HS-5 (cell line): ENCODE results near the gene GABRB2.

Experiments
- DNase-seq: peaks from one replicate; pipeline ENCODE4 v3.0.0-alpha.2; 2012; ENCODE audit warnings: low read depth

The GABRB2 gene

DNA sequence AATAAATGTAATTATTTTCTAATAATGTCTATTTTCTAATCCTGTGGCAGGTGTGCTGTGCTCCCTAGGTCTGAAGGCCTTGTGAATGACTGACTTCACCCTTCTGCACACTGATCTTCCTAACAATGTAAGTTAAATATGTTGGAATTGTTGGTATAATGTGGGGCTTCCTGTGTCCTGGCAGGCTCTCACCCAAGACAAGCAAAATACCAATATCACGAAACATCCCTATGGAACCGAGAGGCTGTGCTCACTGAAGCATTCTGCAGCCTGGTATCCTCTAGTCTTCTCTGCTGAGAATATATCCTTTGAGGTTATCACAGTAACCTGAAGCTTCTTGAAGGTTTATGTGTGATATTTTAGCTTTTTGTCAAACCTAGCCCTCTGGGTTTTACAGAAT, 159.4 kb downstream of the GABRB2 start:
- DNase-seq, result no peak

DNA sequence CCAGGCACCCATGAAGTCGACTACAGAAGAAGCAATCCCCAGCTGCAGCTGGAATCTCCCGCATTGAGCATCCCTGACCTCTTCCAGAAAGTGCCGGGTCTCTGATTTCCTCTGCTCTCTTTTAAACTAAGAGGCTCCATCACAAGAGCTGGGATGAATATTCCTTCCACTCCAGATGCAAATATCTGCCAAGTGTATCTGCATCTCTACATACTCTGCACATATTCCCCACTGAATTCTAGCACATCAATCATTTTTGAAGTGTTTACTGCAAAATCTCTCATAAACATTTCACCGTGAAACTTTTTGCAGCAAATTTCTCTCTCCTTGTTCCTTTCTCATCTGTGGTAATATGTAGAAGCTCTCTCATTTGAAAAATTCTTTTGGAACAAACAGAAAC, 161.5 kb downstream of the GABRB2 start:
- no peak for DNase-seq

DNA sequence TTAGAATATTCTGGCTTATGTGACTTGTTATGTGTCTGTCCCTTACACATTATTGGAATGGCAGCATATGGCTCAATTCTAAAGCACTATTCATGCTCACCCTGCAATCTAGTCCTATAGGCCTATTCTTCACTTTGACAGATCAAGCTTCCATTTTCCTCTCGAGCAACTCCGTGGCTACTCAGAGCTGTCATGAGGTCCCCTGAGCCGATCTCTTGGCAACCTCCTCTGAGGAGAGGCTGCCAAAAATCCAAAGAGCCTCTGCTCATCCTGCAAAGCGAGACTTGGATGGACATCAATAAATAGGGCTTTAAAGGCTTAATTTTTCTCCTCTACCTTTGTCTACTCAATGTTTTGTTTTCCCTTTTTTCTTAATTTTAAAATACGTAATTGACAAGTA, 163.8 kb downstream of the GABRB2 start:
- DNase-seq, result no peak

DNA sequence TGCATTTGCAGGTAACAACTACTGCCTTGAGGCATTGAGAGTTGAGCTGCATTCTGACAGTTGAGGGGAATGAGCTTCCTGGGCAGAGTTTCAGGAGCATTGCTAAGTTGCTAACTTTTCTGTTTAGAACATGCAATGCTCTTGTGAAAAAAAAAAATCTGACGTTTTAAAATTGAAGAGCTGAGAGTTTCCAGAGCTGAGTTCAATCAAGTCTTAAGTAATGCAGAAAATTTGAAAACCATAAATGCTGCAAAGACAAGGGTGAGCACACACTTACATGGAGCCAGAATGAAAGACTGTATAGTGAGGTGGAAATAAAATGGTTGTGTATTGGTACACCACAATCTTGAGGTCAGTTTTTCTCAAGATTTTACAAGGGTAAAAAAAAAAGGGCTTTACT, 166.0 kb downstream of the GABRB2 start:
- no peak for DNase-seq

DNA sequence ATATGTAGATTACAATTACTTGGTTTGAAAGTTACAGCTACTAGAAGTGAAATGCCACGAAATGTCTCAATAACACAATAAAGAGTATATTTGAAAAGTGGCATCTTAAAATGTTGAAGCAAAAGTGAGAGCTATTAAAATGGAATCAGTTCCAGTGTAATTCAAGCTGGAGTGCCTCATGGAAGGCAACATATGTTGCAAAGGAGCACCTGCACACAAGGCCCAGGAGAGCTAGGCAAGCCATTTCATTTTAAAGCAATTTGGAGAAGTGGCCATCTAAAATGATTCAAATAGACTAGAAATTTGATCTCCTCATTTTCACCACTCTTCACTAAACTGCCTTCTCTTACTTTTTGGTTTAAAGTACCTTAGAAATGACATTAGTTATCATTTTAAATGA, 167.8 kb downstream of the GABRB2 start:
- DNase-seq, result no peak

DNA sequence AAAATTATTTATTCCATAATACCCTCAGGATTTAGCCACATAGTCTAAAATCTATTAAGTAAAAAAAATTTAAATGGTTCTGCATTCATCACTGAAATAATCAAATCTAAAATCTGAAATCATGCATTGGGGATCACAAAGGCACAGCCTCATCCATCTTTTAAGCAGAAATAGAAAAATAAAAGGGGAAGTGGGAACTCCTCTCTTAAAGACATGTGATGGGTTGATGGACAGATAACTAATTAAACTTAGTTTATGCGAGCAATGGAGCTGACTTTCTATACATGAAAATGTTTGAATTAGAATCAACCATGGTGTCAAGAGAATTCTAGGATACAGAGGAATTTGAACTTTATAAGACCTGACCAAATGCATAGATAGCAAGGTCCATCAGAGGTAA, 170.5 kb downstream of the GABRB2 start:
- no peak for DNase-seq

DNA sequence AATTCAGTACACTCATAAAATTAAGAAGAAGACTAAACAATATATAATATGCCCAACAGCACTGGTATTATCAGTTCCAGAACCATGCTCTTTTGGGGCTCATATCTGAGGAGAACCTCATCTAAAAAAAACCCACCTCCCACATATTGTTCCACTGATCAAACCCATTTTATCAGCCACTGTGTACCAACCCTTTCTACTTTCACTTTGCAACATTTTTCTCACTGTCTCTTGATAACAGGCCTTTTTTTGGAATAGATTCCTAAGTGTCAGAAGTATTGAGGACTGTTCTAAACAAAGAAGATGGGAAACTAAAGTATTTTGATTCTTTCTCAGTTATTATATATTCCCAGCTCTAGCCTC, 173.2 kb downstream of the GABRB2 start:
- DNase-seq, result no peak

DNA sequence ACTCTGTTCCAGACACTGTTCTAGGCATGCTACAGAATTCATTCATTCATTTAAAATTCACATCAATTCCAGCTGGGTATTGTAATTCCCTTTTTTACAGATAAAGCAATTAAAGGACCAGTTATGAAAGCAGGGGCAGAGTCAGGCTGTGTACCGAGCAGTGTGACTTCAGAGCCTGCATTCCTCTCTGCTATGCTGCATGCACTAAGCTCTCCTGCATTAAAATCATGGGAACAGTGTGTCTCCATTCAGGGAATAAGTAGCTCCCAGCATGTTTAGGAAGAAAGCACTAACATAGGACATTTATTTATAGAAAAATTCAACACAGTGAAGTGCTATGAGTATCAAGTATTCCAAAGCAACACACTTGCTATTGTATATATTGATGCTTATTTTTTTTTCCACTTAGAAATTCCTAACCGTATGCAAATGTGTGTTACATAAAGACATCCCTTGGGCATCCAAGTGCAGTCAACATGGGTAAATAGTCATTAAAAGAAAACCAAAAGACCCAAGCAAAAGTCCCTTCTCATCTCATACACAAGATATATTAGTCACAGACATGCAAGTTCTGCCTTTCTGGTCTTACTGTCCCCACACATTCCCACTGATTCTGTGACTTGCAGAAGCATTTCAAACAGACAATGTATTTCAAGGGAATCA, 173.7 kb downstream of the GABRB2 start:
- DNase-seq, result no peak

DNA sequence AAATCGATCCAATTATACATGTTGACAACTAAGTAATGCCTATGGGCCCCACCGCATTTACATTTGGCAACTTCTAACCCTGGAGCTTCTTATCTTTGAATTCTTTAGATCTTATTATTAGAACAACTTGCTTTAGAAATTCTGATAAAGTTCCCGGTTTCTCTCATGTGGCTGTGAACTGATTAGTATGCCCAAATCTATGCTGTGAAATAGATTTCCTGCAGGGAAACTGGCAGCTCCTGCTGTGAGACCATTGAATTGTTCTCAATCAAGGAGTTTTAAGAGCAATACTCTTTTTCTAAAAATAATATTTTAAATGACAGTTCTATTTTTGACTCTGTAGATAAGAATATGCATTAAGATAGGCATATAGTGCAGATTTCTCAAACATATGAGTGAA, 177.5 kb downstream of the GABRB2 start:
- no peak for DNase-seq

DNA sequence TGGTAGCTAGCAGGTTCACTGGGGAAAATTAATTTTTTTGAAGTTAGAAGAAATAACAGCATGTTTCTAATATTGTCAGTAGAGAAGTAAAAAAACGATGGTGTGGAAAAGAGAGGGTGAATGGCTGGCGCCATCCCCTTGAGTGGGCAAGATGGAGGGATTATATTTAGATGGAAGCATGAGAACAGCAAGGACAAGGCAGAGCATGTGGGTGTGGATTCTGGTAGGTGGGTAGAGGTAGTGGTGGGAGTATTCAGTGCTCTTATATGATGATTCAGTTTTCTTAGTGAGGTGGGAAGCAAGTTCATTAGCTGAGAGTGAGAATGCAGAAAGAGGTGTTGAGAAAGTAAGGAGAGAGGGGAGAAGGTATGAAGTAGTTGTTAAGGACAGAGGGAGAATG, 188.1 kb downstream of the GABRB2 start:
- DNase-seq, result no peak

DNA sequence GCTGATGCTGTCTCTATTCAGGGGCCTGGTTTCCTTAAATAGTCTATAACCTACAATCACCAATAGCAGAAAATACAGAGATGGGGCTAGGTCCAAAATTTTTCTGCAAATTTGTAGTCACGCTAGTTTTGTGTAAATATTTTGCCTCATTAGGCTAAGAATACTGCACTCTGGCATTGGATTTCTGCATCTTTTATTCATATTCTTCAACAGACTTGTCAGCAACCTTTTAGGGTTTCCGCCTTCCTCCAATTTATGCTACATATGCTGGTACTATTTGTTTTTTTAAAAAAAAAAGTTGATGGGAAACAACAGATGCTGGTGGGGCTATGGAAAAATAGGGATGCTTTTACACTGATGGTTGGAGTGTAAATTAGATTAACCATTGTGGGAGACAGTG, 202.3 kb downstream of the GABRB2 start:
- DNase-seq, result no peak

DNA sequence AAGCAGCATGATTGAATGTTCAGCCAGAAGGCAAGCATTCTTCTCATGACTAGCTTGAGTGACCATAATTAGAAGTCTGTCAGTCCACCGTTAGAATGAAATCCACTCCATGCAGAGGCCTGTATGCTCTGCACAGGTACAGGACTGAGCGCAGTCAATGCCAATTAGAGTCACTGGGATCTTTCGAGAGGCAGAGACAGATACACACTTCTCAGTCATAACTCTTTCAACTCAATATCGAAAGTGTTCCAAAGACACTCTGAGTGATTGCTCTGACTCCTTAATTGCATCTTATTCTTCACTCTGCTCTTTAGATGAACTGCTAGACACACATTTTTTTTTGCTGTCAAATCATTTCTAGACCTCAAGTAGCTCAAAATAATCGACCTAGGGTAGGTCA, 203.6 kb downstream of the GABRB2 start:
- DNase-seq, result no peak

DNA sequence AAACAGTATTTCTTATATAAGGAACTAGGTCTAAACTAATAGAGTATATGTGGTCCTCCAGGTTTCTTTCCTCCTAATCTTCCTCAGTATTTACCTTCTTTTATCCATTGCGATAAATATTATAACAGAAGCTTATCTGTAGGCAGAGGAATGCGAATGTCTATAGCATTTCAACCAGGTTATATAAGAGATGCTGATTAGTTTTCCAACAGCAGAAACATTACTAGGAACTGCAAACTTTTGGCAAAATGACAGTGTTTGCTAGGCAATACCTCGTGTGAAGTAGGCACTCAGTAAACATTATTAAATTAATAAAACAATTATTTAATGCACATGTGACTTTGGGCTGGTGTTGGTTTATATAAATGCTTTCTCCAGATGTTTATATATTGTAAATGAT, 206.5 kb downstream of the GABRB2 start:
- DNase-seq, result no peak

DNA sequence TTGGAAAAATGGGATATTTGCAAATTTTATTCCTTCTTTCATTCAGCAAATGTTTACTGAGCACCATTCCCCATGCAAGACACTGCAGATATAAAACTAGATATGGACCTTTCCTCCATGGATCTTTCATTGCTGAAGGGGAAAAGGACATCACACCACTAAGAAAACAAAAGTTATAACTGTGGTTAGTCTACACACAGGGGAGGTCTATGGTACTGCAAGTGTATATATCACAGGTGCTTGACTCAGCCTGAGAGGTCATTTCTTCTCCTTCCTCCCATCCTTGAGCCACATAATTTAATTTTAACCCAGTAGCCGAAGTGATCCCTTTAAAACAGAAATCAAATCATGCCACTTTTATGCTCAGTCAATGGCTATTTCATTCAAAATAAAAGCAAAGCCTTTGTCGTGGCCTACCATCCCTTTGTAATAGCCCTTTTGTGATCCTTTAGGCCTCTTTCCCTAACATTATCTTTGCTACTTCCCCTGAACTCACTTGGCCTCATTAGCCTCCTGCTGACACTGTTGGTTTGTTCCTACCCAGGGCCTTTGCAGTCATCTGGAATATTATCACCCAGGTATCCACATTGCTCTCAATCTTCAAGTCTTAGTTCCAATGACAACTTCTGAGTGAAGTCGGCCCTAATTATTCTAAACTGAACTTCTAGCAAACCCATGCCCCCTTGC, 213.2 kb downstream of the GABRB2 start:
- DNase-seq, result no peak

DNA sequence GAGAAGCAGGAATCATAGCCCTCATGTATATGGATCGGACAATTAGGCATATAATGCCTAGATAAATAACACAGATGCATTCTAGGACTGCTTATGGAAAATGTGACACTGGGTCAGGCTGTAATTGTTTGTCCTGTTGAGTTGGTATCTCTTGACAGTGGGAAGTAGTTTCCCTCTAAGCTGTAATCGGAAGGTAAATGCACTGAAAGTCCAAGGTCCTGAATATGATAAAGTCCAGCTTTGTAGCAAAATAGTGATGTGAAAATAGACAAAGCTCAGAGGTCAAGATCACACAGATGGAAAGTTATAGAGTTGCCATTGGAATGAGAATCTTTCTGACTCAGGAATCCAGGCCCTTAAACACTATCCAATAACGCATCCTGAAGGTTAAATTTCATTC, 214.2 kb downstream of the GABRB2 start:
- no peak for DNase-seq

DNA sequence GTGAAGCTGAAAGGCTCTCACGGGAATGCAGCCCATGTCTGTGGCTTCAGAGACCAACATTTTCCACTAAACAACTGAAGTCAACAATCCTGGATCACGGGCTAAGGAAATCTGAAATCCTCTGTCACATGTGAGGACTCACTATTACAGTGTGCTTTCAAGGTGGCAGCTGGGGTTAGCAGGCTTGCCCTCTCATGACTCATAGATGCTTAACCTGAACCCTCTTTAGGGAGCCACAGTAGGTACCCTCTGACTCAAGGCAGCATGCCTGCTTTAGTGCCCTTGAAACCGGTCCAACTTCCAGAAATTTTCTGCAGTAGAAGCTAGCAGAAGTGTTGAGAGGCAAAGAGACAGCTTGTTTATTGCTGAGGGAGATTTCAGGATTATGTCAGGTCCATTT, 232.5 kb downstream of the GABRB2 start:
- no peak for DNase-seq

DNA sequence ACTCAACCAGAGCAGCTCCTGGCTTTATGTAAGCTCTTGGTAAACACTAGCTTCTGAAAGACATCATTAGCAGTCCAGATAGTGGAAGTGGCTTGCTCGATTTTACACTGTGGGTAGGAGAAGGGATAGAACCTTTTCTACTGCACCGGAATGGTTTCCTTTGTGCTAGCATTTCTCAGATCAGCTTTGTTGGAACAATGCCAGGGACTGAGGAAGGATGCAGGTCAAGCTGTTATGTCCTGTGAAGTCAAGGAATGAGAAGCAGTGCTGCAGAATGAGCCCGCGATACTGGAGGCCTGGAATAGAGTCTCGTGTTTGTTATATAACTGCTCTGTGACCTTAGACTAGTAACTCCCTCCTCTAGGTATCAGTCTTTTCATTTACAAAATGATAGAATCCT, 233.6 kb downstream of the GABRB2 start:
- no peak for DNase-seq

DNA sequence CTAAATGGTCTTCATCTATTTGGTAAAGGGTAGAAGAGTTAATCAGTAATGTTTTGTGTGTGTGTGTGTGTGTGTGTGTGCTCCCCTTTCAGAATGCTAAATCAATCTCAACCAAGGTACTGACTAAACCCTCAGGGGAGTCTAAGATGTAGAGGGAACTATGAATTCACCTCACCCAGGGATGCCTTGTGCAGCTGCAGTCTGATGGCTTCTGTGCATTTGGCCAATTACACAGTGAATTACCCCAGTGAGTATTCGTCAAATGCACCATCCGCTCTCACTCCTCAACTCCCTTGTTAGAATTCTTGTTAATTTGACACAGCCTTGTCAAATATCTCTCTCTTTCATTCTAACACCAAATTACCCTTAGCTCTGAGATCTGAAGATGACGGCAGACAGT, 234.6 kb downstream of the GABRB2 start:
- no peak for DNase-seq

DNA sequence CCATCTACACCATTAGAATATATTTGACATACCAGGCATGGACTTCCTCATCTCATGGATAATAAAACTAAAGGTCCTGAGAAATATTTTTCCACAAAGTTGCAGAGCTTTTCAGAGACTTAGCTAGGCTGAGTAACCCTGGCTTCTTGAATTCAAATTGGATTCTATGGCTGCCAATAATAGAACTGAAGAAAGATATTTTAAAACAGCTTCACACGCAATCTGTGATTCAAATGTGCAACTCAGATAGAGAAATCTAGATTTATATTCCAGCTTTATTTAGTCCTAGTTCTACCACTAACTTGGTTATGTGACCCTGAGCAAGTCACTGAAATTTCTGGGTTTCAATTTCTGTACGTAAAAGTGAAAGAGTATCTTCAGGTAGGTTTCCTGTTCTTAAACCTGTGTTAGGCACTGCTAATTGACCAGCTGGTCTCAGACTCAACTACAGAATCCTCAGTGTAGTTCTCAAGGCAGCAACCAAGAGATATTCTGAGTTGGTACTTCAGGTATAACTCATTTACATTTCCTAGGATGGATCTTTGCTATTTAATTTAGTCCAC, 235.3 kb downstream of the GABRB2 start:
- DNase-seq, result no peak

DNA sequence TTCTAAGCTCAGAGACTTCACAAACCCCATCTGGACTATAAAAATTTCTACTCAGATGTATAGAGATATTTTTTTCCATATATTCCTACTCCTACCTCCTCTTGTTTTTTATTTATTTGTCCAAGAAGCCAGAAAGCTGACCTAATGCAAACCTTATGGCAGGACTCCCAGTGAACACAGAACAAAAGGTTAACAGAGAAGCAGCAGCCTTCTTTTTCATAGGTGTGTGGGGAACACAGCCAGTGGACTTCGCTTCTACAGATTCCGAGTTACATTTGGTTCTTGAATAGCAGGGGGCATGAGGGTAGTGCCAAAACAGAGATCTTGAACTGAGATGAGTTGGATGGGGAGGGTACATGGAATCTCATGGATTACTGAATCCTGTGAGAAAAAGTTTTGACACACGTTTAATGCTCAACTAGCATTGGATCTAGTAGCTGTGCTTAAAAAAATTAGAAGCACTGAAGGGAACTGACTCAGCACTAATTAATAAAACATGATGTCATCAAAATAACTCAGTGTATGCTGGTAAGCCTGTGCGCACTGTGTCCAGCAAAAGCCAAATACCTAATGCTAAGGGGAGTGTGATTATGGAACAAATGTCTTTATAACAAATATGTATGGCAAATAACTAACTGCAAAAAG, 240.1 kb downstream of the GABRB2 start:
- DNase-seq, result no peak

DNA sequence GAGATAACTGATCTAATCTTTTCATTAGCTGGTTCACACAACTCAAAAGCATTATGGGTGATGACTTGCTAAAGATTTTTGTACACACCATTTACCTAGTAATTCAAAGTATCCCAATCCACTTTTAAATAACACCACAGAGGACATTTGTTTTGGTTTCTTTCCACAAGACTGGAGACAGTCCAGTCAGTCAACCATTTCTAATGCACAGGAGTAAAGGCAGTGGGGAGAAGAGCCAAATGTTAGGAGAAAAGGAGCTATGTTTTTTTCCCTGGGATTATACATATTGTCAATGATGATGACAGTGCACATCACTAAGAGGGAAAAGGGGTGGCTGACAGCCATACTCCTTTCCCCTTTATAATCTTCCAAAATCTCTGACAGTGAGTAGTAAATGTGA, 240.9 kb downstream of the GABRB2 start:
- no peak for DNase-seq

DNA sequence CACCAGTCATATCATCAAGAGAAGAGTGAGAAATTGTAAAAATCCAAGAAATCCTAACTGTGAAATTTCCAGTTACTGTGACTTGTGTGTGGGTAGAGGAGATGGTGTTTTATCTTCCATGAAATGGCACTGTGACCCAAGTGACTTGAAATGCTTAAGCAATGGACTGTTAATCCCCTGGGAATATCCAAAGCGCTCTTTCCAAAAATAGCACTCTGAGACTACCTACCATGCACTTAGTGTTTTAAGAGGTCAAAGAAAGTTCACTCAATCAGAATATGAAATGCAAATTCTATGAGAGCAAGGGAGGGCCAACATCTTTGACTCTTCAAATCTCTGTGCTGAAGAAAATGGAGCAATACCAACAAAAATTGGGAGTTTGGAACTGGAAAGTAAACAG, 244.0 kb downstream of the GABRB2 start:
- DNase-seq, result no peak

DNA sequence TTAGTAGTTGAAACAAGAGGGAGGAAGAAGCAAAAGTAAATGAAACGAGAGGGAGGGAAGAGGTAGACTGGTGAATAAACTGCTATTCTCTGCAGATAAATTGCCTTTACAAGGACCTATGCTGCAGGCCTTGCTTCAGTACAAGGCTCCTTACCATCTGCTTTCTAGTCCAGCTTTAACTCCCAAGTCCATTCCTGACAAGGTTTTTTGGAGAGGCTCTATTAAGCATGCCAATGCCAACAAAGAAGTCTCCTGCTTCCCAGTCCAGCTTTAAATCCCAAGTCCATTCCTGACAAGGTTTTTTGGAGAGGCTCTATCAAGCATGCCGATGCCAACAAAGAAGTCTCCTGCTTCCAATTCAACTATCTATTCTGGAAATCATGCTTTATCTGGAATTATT, 244.9 kb downstream of the GABRB2 start:
- DNase-seq, result no peak

DNA sequence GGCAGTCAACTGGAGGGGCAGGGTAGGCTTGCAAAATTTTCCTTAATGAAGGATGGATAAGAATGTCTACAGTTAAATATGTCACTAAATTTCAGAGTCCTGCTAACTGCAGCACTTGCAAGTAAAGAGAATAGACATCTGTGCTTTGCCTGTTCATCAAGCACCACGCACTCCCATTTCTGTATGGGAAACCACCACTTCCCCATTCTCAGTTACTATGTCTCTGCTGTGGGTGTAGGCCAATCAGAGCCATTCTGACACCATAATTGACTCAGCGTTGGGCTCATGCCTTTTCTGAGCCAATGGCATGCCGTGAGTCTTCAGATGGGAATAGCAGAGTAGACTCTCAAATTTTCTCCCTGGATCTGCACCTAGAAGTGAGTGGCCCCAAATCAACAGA, 247.5 kb downstream of the GABRB2 start:
- no peak for DNase-seq
